IMR-90 (cell line): ENCODE measurements around the gene MIEN1. TPM values are rescaled to one million over a fixed set of nuclear protein-coding genes. Genes with fewer than 3 reads are reported as not detected.

Experiments used
- ATAC-seq: fragments of 200-7000 bp; cut with Tn5 transposase; 2 replicates; pipeline ENCODE4 v1.9.1; 2020; ENCODE audit warnings: low read depth, mild to moderate bottlenecking, moderate library complexity
- BruUV-seq: library from RNA; stranded (reverse); fragments of 400-500 nt; replicated peaks from 2 replicates; lab custom pipeline; 2021; lab: Mats Ljungman, UMichigan
- CTCF ChIA-PET: fragments of 300-600 bp; formaldehyde crosslinking; extraction: SDS; loops from one replicate; lab custom pipeline; 2021; ENCODE audit warnings: antibody characterized with exemption; lab: Yijun Ruan, JAX
- POLR2A ChIA-PET: fragments of 300-600 bp; sonication (Branson Sonifier 250); formaldehyde crosslinking; loops from one replicate; lab custom pipeline; 2022; ENCODE audit warnings: antibody characterized with exemption; ENCODE audit not compliant: unreplicated experiment; lab: Charles Lee
- DNase-seq: peaks from one replicate; pipeline ENCODE4 v3.0.0; 2013
- H2AFZ ChIP-seq: replicated peaks from 2 replicates; pipeline ENCODE3; 2013; ENCODE audit warnings: low read length, mild to moderate bottlenecking; ENCODE audit not compliant: poor library complexity
- H2AK5ac ChIP-seq: 2 replicates; pipeline ENCODE4 v1.6.1; 2013; ENCODE audit warnings: low read depth, low read length, inconsistent platforms
- H2AK9ac ChIP-seq: replicated peaks from 2 replicates; pipeline ENCODE3; 2013; ENCODE audit warnings: mild to moderate bottlenecking, low read depth, low read length, moderate library complexity; ENCODE audit not compliant: poor library complexity
- H2BK120ac ChIP-seq: 2 replicates; pipeline ENCODE4 v1.6.1; 2013; ENCODE audit warnings: low read depth, low read length, inconsistent platforms
- H2BK15ac ChIP-seq: 3 replicates; pipeline ENCODE4 v1.6.1; 2013; ENCODE audit warnings: low read depth, low read length, inconsistent platforms
- H2BK20ac ChIP-seq: 2 replicates; pipeline ENCODE4 v1.6.1; 2013; ENCODE audit warnings: low read depth, mild to moderate bottlenecking, inconsistent platforms, low read length, moderate library complexity
- H2BK5ac ChIP-seq: 2 replicates; pipeline ENCODE4 v1.6.1; 2013; ENCODE audit warnings: mild to moderate bottlenecking, low read depth, low read length, inconsistent platforms; ENCODE audit not compliant: poor library complexity, severe bottlenecking
- H3K14ac ChIP-seq: replicated peaks from 2 replicates; pipeline ENCODE4 v1.6.1; 2013; ENCODE audit warnings: low read depth, low read length, inconsistent platforms
- H3K18ac ChIP-seq: 2 replicates; pipeline ENCODE4 v1.6.1; 2013; ENCODE audit warnings: low read depth, low read length, control low read depth
- H3K23ac ChIP-seq: 2 replicates; pipeline ENCODE4 v1.6.1; 2013; ENCODE audit warnings: low read depth, low read length, inconsistent platforms
- H3K27ac ChIP-seq: 2 replicates; pipeline ENCODE4 v1.5.1; 2013; ENCODE audit warnings: mild to moderate bottlenecking, control low read depth, low read length; ENCODE audit not compliant: insufficient read depth
- H3K27me3 ChIP-seq: 2 replicates; pipeline ENCODE4 v1.6.1; 2013; ENCODE audit warnings: low read length; ENCODE audit not compliant: control insufficient read depth, insufficient read depth
- H3K36me3 ChIP-seq: 2 replicates; pipeline ENCODE4 v1.6.1; 2013; ENCODE audit warnings: low read length, mixed read lengths; ENCODE audit not compliant: control insufficient read depth, insufficient read depth
- H3K4ac ChIP-seq: 2 replicates; pipeline ENCODE4 v1.6.1; 2013; ENCODE audit warnings: low read depth, low read length, inconsistent platforms
- H3K4me1 ChIP-seq: 2 replicates; pipeline ENCODE4 v1.6.1; 2013; ENCODE audit warnings: low read length, mixed read lengths; ENCODE audit not compliant: control insufficient read depth, insufficient read depth
- H3K4me2 ChIP-seq: 2 replicates; pipeline ENCODE4 v1.6.1; 2013; ENCODE audit warnings: low read depth, mild to moderate bottlenecking, control low read depth, low read length, moderate library complexity
- H3K4me3 ChIP-seq: 2 replicates; pipeline ENCODE4 v1.5.1; 2013; ENCODE audit warnings: low read depth, mild to moderate bottlenecking, control low read depth, low read length, moderate library complexity; ENCODE audit not compliant: insufficient read depth
- H3K56ac ChIP-seq: 2 replicates; pipeline ENCODE4 v1.6.1; 2013; ENCODE audit warnings: low read length, inconsistent platforms; ENCODE audit not compliant: insufficient read depth; ENCODE audit errors: extremely low read depth
- H3K79me1 ChIP-seq, 2 experiments: 2 replicates each; pipeline ENCODE4 v1.6.1; 2013; ENCODE audit warnings: low read length in 2 of 2, inconsistent platforms in 1 of 2, low read depth in 1 of 2
- H3K9ac ChIP-seq: 2 replicates; pipeline ENCODE4 v1.6.1; 2013; ENCODE audit warnings: low read depth, low read length, control low read depth
- H3K9me1 ChIP-seq: 2 replicates; pipeline ENCODE4 v1.6.1; 2013; ENCODE audit warnings: low read length, inconsistent platforms; ENCODE audit not compliant: insufficient read depth
- H3K9me3 ChIP-seq: 2 replicates; pipeline ENCODE4 v1.6.1; 2013; ENCODE audit warnings: low read length; ENCODE audit not compliant: control insufficient read depth, insufficient read depth
- H4K20me1 ChIP-seq: 2 replicates; pipeline ENCODE4 v1.6.1; 2013; ENCODE audit warnings: low read length, inconsistent platforms; ENCODE audit not compliant: insufficient read depth
- H4K5ac ChIP-seq: 2 replicates; pipeline ENCODE4 v1.6.1; 2013; ENCODE audit warnings: mild to moderate bottlenecking, low read depth, low read length, control low read depth
- H4K8ac ChIP-seq, 2 experiments: 2 replicates each; pipeline ENCODE4 v1.6.1; 2013; ENCODE audit warnings: low read depth in 2 of 2, low read length in 2 of 2, control low read depth in 1 of 2, inconsistent platforms in 1 of 2
- H4K91ac ChIP-seq: 2 replicates; pipeline ENCODE4 v1.6.1; 2013; ENCODE audit warnings: low read depth, low read length, inconsistent platforms; ENCODE audit not compliant: insufficient read depth
- BHLHE40 ChIP-seq: fragments of 150-350 bp; IDR thresholded peaks from 2 replicates; pipeline ENCODE4 v1.6.1; 2016; ENCODE audit warnings: mild to moderate bottlenecking, low read depth, low read length
- CEBPB ChIP-seq: IDR thresholded peaks from 2 replicates; pipeline ENCODE4 v1.6.1; 2012; ENCODE audit warnings: low read depth, low read length, improper control_type of control experiment
- CHD1 ChIP-seq: IDR thresholded peaks from 2 replicates; pipeline ENCODE4 v1.6.1; 2012; ENCODE audit warnings: low read depth, low read length, improper control_type of control experiment
- CTCF ChIP-seq: conservative IDR thresholded peaks from 2 replicates; pipeline ENCODE4 v1.5.1; 2012; ENCODE audit warnings: mild to moderate bottlenecking, low read depth, low read length, improper control_type of control experiment
- ELK1 ChIP-seq: fragments of 150-350 bp; IDR thresholded peaks from 2 replicates; pipeline ENCODE4 v1.6.1; 2016; ENCODE audit warnings: low read depth, mild to moderate bottlenecking, low read length, moderate library complexity, borderline replicate concordance
- FOS ChIP-seq: fragments of 150-350 bp; IDR thresholded peaks from 2 replicates; pipeline ENCODE4 v1.6.1; 2016; ENCODE audit warnings: low read depth, low read length
- MAFK ChIP-seq: IDR thresholded peaks from 2 replicates; pipeline ENCODE4 v1.6.1; 2012; ENCODE audit warnings: low read depth, low read length, improper control_type of control experiment
- MAZ ChIP-seq: IDR thresholded peaks from 2 replicates; pipeline ENCODE4 v1.6.1; 2012; ENCODE audit warnings: low read depth, mild to moderate bottlenecking, low read length, improper control_type of control experiment, moderate library complexity, borderline replicate concordance
- MXI1 ChIP-seq: IDR thresholded peaks from 2 replicates; pipeline ENCODE4 v1.6.1; 2012; ENCODE audit warnings: low read depth, mild to moderate bottlenecking, low read length, moderate library complexity, borderline replicate concordance
- NFE2L2 ChIP-seq: fragments of 150-350 bp; IDR thresholded peaks from 2 replicates; pipeline ENCODE4 v1.6.1; 2016; ENCODE audit warnings: low read depth, mild to moderate bottlenecking, low read length
- POLR2A ChIP-seq: IDR thresholded peaks from 2 replicates; pipeline ENCODE4 v1.6.1; 2012; ENCODE audit warnings: mild to moderate bottlenecking, low read depth, low read length
- RAD21 ChIP-seq: IDR thresholded peaks from 2 replicates; pipeline ENCODE4 v1.6.1; 2012; ENCODE audit warnings: low read length, improper control_type of control experiment
- RCOR1 ChIP-seq: IDR thresholded peaks from 2 replicates; pipeline ENCODE4 v1.6.1; 2012; ENCODE audit warnings: mild to moderate bottlenecking, low read length, improper control_type of control experiment; ENCODE audit not compliant: insufficient replicate concordance
- SMC3 ChIP-seq: fragments of 150-350 bp; IDR thresholded peaks from 2 replicates; pipeline ENCODE4 v1.6.1; 2016; ENCODE audit warnings: low read depth, mild to moderate bottlenecking, antibody characterized with exemption, low read length, moderate library complexity
- USF2 ChIP-seq: fragments of 150-350 bp; IDR thresholded peaks from 2 replicates; pipeline ENCODE4 v1.6.1; 2017; ENCODE audit warnings: mild to moderate bottlenecking, antibody characterized with exemption, low read length, low read depth
- WGBS, 2 experiments: methylation state at CpG; one replicate each; pipeline versions ENCODE4 v1.1.5 to v1.1.7; 2013; ENCODE audit warnings: missing lambda C conversion rate in 2 of 2; ENCODE audit not compliant: insufficient read length in 1 of 2; ENCODE audit errors: extremely low coverage in 2 of 2; 5-methylcytosine and 5-hydroxymethylcytosine counted together
- dilution Hi-C: fragments of 300-500 bp; cut with HindIII; formaldehyde crosslinking; loops from one replicate; pipeline ENCODE4 v1.14.3; 2018; ENCODE audit warnings: low sequenced_read_pairs; ENCODE audit not compliant: unreplicated experiment
- in situ Hi-C: fragments of 300-500 bp; cut with MboI; formaldehyde crosslinking; loops from 3 replicates; pipeline ENCODE4 v1.14.3; 2019; ENCODE audit warnings: low sequenced_read_pairs, inconsistent platforms, mixed read lengths
- intact Hi-C: fragments of 100-400 bp; cut with micrococcal nuclease; formaldehyde crosslinking; loops from 2 replicates; pipeline ENCODE4 v1.10.0; 2022
- polyA plus RNA-seq, 3 experiments: library from polyadenylated mRNA; depleted of rRNA; stranded (reverse); fragments of >200 nt; gene quantifications; 2 replicates each; pipeline ENCODE4 v1.2.3, GENCODE V29; 2012; ENCODE audit warnings: low replicate concordance in 1 of 3
- total RNA-seq: library from RNA; depleted of rRNA; stranded (reverse); fragments of >200 nt; gene quantifications from 2 replicates; pipeline ENCODE4 v1.2.3, GENCODE V29; 2012

The MIEN1 gene
- total and polyA plus RNA-seq, 2 of the 4 experiments (the other 2 are of a cell fraction) = 20.3 to 75.6 TPM

GRCh38 chr17:39774047-39774446 is 43.7 kb upstream of the MIEN1 start:
- H2BK15ac ChIP-seq = no peak overlapping the region
- H3K4me1 ChIP-seq = no peaks in the 10 kb centered on the region
- H3K27ac ChIP-seq = no peak overlapping the region
- ATAC-seq (no peak), DNase-seq (no peak)
- no peaks in the 10 kb centered on the region for H3K9me3 ChIP-seq
- no CpG with 5 or more reads among the region's 4 CpGs for WGBS, 2 experiments
- in situ Hi-C loops (loop anchor here (10.0 kb wide), 1 partner anchor 201 kb away; no protein-coding TSS in a partner anchor), dilution Hi-C loops (no loop called here), intact Hi-C loops (no loop called here)
- no peak overlapping the region for H3K9ac ChIP-seq
- no peak overlapping the region for H4K5ac ChIP-seq
- H4K20me1 ChIP-seq = no peaks in the 10 kb centered on the region
- H2AFZ ChIP-seq = no peak overlapping the region
- no peak overlapping the region for H3K4me3 ChIP-seq
- ChIA-PET CTCF (no interaction called here), POLR2A (no interaction called here)
- no peak overlapping the region for H3K4me2 ChIP-seq
- no peak overlapping the region for H2BK5ac ChIP-seq
- no peak overlapping the region for H2BK120ac ChIP-seq
- no peak overlapping the region for H4K8ac ChIP-seq
- BruUV-seq = no TSS peak
- no peak overlapping the region for H3K4ac ChIP-seq
- no peak overlapping the region for H2AK9ac ChIP-seq
- TF ChIP-seq SMC3 (no peak), MXI1 (no peak), NFE2L2 (no peak), CTCF (no peak), CEBPB (no peak), CHD1 (no peak), MAZ (no peak), USF2 (no peak), RAD21 (no peak), POLR2A (no peak), BHLHE40 (no peak), ELK1 (no peak), MAFK (no peak), RCOR1 (no peak), FOS (no peak)
- no peak overlapping the region for H3K18ac ChIP-seq
- no peak overlapping the region for H3K14ac ChIP-seq
- H2AK5ac ChIP-seq = no peak overlapping the region
- H3K23ac ChIP-seq = no peak overlapping the region
- H3K56ac ChIP-seq = no peak overlapping the region
- no peaks in the 10 kb centered on the region for H3K9me1 ChIP-seq
- H3K36me3 ChIP-seq = no peaks in the 10 kb centered on the region
- H3K79me1 ChIP-seq = no peaks in the 10 kb centered on the region
- H4K91ac ChIP-seq = no peak overlapping the region
- peaks cover 59% of the 10 kb centered on the region for H3K27me3 ChIP-seq
- H2BK20ac ChIP-seq = no peak overlapping the region
